ENCODE measurements around the gene TRIOBP.

GRCh38 chr22:37765953-37766576 lies 69.2 kb downstream of the TRIOBP start:
- TF ChIP-seq CTCF (IDR thresholded peaks at IDR 0.05) (no peak), POLR2A (IDR thresholded peaks at IDR 0.05) (no peak)
